Effector memory CD4-positive, alpha-beta T cell (primary cell): ENCODE results near the gene LST1.

Source experiments
- DNase-seq, 3 donors: peaks; one replicate each; pipeline ENCODE4 v3.0.0-alpha.2; 2020
- H3K27ac ChIP-seq: 2 replicates; pipeline ENCODE4 v1.7.0; 2013; ENCODE audit warnings: mild to moderate bottlenecking, low read length, moderate library complexity; ENCODE audit not compliant: insufficient read depth, poor library complexity, severe bottlenecking
- H3K27me3 ChIP-seq: replicated peaks from 2 replicates; pipeline ENCODE4 v1.7.0; 2013; ENCODE audit warnings: mild to moderate bottlenecking, low read length; ENCODE audit not compliant: insufficient read depth, control insufficient read depth, poor library complexity, severe bottlenecking
- H3K36me3 ChIP-seq: 2 replicates; pipeline ENCODE4 v1.7.0; 2013; ENCODE audit warnings: mild to moderate bottlenecking, low read length, moderate library complexity; ENCODE audit not compliant: control insufficient read depth, insufficient read depth
- H3K4me1 ChIP-seq: 2 replicates; pipeline ENCODE4 v1.7.0; 2013; ENCODE audit warnings: low read length, mild to moderate bottlenecking; ENCODE audit not compliant: control insufficient read depth, insufficient read depth, poor library complexity, severe bottlenecking
- H3K4me3 ChIP-seq: 2 replicates; pipeline ENCODE4 v1.7.0; 2013; ENCODE audit warnings: low read length, low read depth, mild to moderate bottlenecking; ENCODE audit not compliant: insufficient read depth, poor library complexity, severe bottlenecking
- H3K9me3 ChIP-seq: 2 replicates; pipeline ENCODE4 v1.7.0; 2013; ENCODE audit warnings: mild to moderate bottlenecking, low read length, moderate library complexity; ENCODE audit not compliant: control insufficient read depth

The LST1 gene

DNA sequence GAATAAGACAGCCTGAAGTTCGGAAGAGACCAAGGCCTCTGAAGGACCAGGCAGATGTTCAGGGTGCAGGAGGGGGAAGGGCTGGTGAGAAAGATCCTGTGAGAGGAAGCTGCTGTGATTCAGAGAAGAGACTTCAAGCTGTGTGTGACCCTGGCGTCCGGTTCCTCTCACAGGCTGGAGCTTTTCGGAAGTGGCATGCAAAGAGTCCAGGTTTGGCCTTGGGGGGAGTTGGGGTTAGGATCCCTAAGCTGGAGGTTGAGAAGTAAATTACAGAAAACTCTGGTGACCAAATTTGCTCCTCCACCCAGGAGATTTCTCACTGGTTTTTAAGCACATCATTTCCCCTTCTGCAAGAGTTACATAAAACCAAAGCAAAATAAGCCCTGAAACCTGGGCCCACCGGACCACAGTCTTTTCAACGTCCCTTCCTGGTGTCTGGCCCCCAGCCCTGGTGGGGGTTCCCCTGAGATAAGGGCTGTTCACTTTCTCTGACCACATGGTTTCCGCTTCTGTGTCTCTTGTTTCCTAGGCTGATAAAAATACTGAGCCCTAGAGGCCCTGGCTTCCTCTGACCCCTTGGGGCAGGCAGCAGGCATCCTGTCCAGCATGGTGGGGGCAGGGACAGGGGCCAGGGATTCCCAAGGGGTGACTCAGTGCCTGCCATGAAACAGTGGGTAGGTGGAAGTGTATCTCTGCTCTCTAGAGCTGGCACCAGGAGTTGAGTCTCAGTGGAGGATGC, 25.9 kb upstream of the LST1 start:
- H3K9me3 ChIP-seq: no peaks in the 10 kb centered on the region
- H3K4me1 ChIP-seq: peaks cover 53% of the 10 kb centered on the region
- H3K36me3 ChIP-seq: no peaks in the 10 kb centered on the region
- H3K4me3 ChIP-seq: peak overlapping the region; percentile 38
- DNase-seq: peak in 1 of 3 donors; percentile 37
- no peaks in the 10 kb centered on the region for H3K27me3 ChIP-seq
- peak overlapping the region; percentile 77 for H3K27ac ChIP-seq

DNA sequence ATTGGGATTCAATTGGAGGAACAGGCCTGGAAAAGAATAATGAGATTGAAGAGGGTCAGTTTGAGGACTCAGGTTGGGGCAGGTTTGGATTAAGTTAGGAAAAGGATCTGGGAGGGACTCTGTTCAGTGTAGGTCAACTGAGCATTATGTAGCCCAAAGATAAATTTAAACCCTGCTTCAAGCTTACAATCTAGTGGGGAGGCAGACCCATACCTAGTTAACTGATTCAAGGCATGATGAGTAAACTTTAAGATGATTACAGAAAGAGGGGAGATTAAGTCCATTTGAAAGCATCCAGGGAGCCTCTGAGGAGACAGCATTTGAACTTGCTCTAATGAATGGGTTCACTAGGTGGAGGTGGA, 25.4 kb upstream of the LST1 start:
- Histone ChIP-seq H3K36me3 (no peaks in the 10 kb centered on the region), H3K9me3 (no peaks in the 10 kb centered on the region), H3K27ac (peak overlapping the region; percentile 77), H3K4me3 (peak overlapping the region; percentile 38), H3K27me3 (no peaks in the 10 kb centered on the region), H3K4me1 (peaks cover 53% of the 10 kb centered on the region)
- DNase-seq: no peak

DNA sequence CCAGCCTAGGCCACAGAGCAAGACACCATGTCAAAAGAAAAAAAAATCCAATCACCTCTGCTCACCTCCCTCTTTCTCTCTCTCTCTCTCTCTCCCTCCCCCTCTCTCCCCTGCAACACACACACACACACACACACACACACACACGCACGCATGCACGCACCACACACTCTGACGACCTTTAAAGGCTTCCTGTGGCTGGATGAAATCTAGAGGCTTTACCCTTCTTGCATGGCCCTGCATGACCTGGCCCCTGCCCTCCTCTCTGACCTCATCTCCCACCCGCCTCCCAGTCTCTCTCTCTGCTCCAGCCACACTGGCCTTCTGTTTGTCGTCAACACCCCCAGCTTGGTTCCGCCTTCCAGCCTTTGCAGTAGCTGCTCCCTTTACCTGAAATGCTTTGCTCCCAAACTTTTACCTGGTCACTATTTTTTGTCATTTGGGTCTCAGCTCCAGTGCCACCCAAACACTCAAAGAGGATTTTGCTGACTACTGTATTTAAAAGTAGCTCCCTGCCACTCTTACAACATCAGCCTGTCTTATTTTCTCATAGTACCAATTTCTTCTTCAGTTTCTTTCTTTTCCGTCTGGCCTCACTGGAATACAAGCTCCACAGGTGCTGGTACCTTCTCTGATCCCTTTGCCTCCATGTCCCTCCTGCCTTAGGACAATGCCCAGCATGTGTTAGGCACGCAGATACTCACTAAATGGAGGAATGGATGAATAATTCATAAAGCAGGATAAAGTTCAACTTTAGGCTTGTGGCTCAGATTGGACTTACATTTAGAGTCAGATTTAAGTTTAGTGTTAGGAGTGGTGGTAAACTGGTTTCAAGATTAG, 18.3 kb upstream of the LST1 start:
- Histone ChIP-seq H3K27ac (peak overlapping the region; percentile 86), H3K4me3 (peak overlapping the region; percentile 30), H3K36me3 (no peaks in the 10 kb centered on the region), H3K4me1 (peaks cover 56% of the 10 kb centered on the region), H3K27me3 (no peaks in the 10 kb centered on the region), H3K9me3 (no peaks in the 10 kb centered on the region)
- no peak for DNase-seq

DNA sequence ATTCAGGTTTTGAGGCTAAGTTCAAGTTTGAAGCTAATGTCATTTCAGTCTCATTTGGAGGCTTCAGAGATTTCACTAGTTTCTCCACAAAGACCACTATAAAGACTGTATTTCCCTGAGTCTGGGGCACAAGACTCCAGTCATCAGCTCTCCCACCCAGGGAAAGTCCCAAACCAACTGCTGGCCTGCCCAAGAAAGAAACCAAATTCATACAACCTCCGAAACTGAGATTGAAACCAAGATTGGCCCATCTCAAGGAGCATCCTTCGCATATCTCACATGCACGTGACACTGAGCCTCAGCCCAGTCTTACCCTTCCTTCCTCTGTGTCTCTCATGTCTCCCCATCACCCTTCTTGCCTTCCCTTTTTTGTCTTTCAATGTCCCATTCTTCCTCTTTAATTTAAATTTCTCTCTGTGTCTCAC, 17.5 kb upstream of the LST1 start:
- Histone ChIP-seq H3K4me1 (peaks cover 64% of the 10 kb centered on the region), H3K27me3 (no peaks in the 10 kb centered on the region), H3K27ac (peak overlapping the region; percentile 86), H3K4me3 (peak overlapping the region; percentile 30), H3K9me3 (no peaks in the 10 kb centered on the region), H3K36me3 (no peaks in the 10 kb centered on the region)
- DNase-seq: peak; percentile 71 to 77 (median 72)

DNA sequence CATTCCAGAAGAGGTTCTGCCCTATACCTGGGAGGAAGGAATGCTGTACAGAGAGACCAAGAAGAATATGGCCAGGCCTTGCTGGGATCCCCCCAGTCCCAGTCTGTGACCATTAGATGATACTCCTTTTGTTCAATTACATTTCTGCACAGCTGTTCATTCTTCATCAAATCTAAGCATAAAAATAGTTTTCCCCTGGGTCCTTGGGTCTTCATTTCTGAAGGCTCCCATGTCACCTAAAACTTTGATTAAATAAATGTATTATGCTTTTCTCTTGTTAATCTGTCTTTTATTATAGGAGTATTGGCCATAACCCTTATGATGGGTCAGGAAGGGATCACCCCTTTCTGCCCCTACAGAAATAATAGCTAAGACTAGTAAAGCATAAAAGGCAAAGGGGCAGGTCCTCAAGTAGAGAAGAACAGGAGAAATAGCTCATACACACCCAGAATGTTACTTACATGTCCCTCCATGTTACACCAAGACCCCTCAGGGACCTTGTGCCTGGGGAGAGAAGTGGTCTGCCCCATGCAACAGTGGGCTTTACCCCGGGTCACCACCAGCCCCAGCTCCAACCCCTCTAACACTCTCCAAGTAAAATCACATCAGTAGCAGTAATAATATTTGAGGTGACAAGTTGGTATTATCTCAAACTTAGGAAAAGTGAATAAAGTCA, 16.1 kb upstream of the LST1 start:
- Histone ChIP-seq H3K27ac (peak overlapping the region; percentile 95), H3K27me3 (no peaks in the 10 kb centered on the region), H3K4me1 (peaks cover 78% of the 10 kb centered on the region), H3K9me3 (no peaks in the 10 kb centered on the region), H3K36me3 (no peaks in the 10 kb centered on the region), H3K4me3 (no peak overlapping the region)
- DNase-seq: no peak

DNA sequence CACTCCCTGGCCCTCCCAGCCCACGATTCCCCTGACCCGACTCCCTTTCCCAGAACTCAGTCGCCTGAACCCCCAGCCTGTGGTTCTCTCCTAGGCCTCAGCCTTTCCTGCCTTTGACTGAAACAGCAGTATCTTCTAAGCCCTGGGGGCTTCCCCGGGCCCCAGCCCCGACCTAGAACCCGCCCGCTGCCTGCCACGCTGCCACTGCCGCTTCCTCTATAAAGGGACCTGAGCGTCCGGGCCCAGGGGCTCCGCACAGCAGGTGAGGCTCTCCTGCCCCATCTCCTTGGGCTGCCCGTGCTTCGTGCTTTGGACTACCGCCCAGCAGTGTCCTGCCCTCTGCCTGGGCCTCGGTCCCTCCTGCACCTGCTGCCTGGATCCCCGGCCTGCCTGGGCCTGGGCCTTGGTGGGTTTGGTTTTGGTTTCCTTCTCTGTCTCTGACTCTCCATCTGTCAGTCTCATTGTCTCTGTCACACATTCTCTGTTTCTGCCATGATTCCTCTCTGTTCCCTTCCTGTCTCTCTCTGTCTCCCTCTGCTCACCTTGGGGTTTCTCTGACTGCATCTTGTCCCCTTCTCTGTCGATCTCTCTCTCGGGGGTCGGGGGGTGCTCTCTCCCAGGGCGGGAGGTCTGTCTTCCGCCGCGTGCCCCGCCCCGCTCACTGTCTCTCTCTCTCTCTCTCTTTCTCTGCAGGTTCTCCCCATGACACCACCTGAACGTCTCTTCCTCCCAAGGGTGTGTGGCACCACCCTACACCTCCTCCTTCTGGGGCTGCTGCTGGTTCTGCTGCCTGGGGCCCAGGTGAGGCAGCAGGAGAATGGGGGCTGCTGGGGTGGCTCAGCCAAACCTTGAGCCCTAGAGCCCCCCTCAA, 13.8 kb upstream of the LST1 start, which contains the start of gene LTA:
LTA (plus strand) TSS at position 249 of the 871 bp plus-strand sequence; CDS start at position 703, 454 bp downstream.
- H3K4me3 ChIP-seq: peak within 1 kb of the TSS; percentile 47
- no peaks in the 10 kb centered on the region for H3K9me3 ChIP-seq
- peak; percentile 73 to 76 (median 74) for DNase-seq
- H3K36me3 ChIP-seq: no peaks in the 10 kb centered on the region
- H3K27ac ChIP-seq: peak within 1 kb of the TSS; percentile 95
- peaks cover 85% of the 10 kb centered on the region for H3K4me1 ChIP-seq
- H3K27me3 ChIP-seq: no peaks in the 10 kb centered on the region

DNA sequence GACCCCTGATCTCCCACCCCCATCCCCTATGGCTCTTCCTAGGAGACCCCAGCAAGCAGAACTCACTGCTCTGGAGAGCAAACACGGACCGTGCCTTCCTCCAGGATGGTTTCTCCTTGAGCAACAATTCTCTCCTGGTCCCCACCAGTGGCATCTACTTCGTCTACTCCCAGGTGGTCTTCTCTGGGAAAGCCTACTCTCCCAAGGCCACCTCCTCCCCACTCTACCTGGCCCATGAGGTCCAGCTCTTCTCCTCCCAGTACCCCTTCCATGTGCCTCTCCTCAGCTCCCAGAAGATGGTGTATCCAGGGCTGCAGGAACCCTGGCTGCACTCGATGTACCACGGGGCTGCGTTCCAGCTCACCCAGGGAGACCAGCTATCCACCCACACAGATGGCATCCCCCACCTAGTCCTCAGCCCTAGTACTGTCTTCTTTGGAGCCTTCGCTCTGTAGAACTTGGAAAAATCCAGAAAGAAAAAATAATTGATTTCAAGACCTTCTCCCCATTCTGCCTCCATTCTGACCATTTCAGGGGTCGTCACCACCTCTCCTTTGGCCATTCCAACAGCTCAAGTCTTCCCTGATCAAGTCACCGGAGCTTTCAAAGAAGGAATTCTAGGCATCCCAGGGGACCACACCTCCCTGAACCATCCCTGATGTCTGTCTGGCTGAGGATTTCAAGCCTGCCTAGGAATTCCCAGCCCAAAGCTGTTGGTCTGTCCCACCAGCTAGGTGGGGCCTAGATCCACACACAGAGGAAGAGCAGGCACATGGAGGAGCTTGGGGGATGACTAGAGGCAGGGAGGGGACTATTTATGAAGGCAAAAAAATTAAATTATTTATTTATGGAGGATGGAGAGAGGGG, 12.6 kb upstream of the LST1 start:
- Histone ChIP-seq H3K4me3 (peak overlapping the region; percentile 47), H3K27ac (peak overlapping the region; percentile 95), H3K36me3 (peaks cover 3% of the 10 kb centered on the region), H3K9me3 (no peaks in the 10 kb centered on the region), H3K4me1 (peaks cover 84% of the 10 kb centered on the region), H3K27me3 (no peaks in the 10 kb centered on the region)
- DNase-seq: no peak

DNA sequence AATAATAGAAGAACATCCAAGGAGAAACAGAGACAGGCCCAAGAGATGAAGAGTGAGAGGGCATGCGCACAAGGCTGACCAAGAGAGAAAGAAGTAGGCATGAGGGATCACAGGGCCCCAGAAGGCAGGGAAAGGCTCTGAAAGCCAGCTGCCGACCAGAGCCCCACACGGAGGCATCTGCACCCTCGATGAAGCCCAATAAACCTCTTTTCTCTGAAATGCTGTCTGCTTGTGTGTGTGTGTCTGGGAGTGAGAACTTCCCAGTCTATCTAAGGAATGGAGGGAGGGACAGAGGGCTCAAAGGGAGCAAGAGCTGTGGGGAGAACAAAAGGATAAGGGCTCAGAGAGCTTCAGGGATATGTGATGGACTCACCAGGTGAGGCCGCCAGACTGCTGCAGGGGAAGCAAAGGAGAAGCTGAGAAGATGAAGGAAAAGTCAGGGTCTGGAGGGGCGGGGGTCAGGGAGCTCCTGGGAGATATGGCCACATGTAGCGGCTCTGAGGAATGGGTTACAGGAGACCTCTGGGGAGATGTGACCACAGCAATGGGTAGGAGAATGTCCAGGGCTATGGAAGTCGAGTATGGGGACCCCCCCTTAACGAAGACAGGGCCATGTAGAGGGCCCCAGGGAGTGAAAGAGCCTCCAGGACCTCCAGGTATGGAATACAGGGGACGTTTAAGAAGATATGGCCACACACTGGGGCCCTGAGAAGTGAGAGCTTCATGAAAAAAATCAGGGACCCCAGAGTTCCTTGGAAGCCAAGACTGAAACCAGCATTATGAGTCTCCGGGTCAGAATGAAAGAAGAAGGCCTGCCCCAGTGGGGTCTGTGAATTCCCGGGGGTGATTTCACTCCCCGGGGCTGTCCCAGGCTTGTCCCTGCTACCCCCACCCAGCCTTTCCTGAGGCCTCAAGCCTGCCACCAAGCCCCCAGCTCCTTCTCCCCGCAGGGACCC, 11.7 kb upstream of the LST1 start:
- Histone ChIP-seq H3K27me3 (no peaks in the 10 kb centered on the region), H3K9me3 (no peaks in the 10 kb centered on the region), H3K36me3 (peaks cover 7% of the 10 kb centered on the region), H3K4me1 (peaks cover 85% of the 10 kb centered on the region), H3K27ac (peak overlapping the region; percentile 95), H3K4me3 (peak overlapping the region; percentile 91)
- DNase-seq: no peak
